RWPE1 (cell line): ENCODE measurements around the gene SCN1B.

Source experiments
- CTCF ChIA-PET: fragments of 350-600 bp; sonication (Branson Sonifier 250); formaldehyde crosslinking; extraction: SDS; loops from one replicate; lab custom pipeline; 2021; lab: Yijun Ruan, JAX
- POLR2A ChIA-PET: fragments of 400-600 bp; formaldehyde crosslinking; extraction: SDS; loops from one replicate; lab custom pipeline; 2020; ENCODE audit warnings: antibody characterized with exemption; ENCODE audit not compliant: low non-redundant PET; lab: Yijun Ruan, JAX
- DNase-seq: peaks from one replicate; pipeline ENCODE4 v3.0.0; 2012; ENCODE audit warnings: low spot score
- H3K27ac ChIP-seq: fragments of 450-650 bp; 2 replicates; pipeline ENCODE4 v1.5.1; 2017
- CTCF ChIP-seq: fragments of 450-650 bp; conservative IDR thresholded peaks from 2 replicates; pipeline ENCODE4 v1.5.1; 2017; ENCODE audit warnings: low read depth, mild to moderate bottlenecking

Gene SCN1B

GRCh38 chr19:35018379-35018778 lies 11.9 kb upstream of the SCN1B start:
- DNase-seq = no peak
- TF ChIP-seq CTCF = no peak
- ChIA-PET POLR2A (no interaction called here), CTCF (interaction anchor here (0.7 kb wide), 2 partner anchors 50 to 254 kb away, joined by 3 to 4 read pairs; no protein-coding TSS in a partner anchor)
- H3K27ac ChIP-seq = no peak overlapping the region

- no peak for TF ChIP-seq CTCF
- no peak for DNase-seq
- POLR2A ChIA-PET = no interaction called here
- CTCF ChIA-PET = interaction anchor here (0.6 to 0.7 kb wide), 2 partner anchors 88 to 254 kb away, joined by 4 read pairs; no protein-coding TSS in a partner anchor
- no peak overlapping the region for H3K27ac ChIP-seq
Observed at GRCh38 chr19:35019144-35019543, 11.1 kb upstream of the SCN1B start.

GRCh38 chr19:35021016-35021415 lies 9.3 kb upstream of the SCN1B start:
- POLR2A ChIA-PET = no interaction called here
- CTCF ChIA-PET = no interaction called here
- DNase-seq = no peak
- no peak overlapping the region for H3K27ac ChIP-seq
- TF ChIP-seq CTCF = no peak

- ChIA-PET CTCF (interaction anchor here (0.6 to 0.8 kb wide), 2 partner anchors 10 to 1724 kb away, joined by 3 to 4 read pairs; no protein-coding TSS in a partner anchor), POLR2A (no interaction called here)
- DNase-seq = no peak
- TF ChIP-seq CTCF = no peak
- H3K27ac ChIP-seq = no peak overlapping the region
Observed at GRCh38 chr19:35021596-35021995, 8.7 kb upstream of the SCN1B start.

- no peak overlapping the region for H3K27ac ChIP-seq
- DNase-seq = no peak
- CTCF ChIA-PET = no interaction called here
- TF ChIP-seq CTCF = no peak
- POLR2A ChIA-PET = no interaction called here
Observed at GRCh38 chr19:35022460-35022859, 7.8 kb upstream of the SCN1B start.

GRCh38 chr19:35023428-35023827 lies 6.8 kb upstream of the SCN1B start:
- peak overlapping the region; percentile 13; the same call in 1 of the 2 replicates for H3K27ac ChIP-seq
- TF ChIP-seq CTCF = no peak
- no peak for DNase-seq
- ChIA-PET CTCF (no interaction called here), POLR2A (no interaction called here)

- DNase-seq = no peak
- POLR2A ChIA-PET = no interaction called here
- H3K27ac ChIP-seq = peak overlapping the region; percentile 13; the same call in 1 of the 2 replicates
- no peak for TF ChIP-seq CTCF
- CTCF ChIA-PET = interaction anchor here (0.6 kb wide), 1 partner anchor 176 kb away, joined by 3 read pairs; no protein-coding TSS in a partner anchor
Observed at GRCh38 chr19:35024095-35024494, 6.2 kb upstream of the SCN1B start.
